PC-9 (cell line): ENCODE results near the gene S100A8.

Experiments
- EZH2 ChIP-seq: fragments of 200-600 bp; sonication (generic); IDR thresholded peaks from 2 replicates; pipeline ENCODE4 v1.8.0; 2017; ENCODE audit warnings: antibody characterized with exemption, low read depth
- TF ChIP-seq, protein P1 (sequence below): fragments of 200-600 bp; sonication (generic); conservative IDR thresholded peaks from 2 replicates; pipeline ENCODE4 v1.6.1; 2017; ENCODE audit warnings: mixed run types, antibody characterized with exemption, mild to moderate bottlenecking, moderate library complexity

DNA sequence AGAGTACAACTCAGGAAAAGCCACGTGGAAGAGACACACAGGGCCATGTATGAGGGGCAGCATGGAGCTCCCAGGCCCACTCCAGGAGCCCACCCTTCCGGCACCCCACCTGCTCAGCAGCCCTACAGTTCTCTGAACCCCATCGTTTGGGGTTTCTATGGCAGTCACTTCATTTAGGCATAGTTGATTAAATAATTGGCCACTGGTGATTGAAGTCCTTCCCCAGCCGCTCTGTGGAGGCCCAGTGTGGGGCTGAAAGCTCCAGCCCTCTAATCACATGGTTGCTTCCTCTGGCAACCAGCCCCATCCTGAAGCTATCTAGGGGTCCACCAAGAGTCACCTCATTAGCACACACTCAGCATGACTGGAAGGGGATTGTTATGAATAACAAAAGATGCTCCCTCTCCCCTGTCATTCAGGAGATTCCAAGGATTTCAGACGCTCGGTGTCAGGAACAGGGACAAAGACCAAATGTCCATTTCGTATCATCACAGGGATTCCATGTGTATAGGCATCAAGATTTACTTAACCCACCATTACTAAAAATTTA is 13.3 kb upstream of the S100A8 start:
- TF ChIP-seq, protein P1, sequence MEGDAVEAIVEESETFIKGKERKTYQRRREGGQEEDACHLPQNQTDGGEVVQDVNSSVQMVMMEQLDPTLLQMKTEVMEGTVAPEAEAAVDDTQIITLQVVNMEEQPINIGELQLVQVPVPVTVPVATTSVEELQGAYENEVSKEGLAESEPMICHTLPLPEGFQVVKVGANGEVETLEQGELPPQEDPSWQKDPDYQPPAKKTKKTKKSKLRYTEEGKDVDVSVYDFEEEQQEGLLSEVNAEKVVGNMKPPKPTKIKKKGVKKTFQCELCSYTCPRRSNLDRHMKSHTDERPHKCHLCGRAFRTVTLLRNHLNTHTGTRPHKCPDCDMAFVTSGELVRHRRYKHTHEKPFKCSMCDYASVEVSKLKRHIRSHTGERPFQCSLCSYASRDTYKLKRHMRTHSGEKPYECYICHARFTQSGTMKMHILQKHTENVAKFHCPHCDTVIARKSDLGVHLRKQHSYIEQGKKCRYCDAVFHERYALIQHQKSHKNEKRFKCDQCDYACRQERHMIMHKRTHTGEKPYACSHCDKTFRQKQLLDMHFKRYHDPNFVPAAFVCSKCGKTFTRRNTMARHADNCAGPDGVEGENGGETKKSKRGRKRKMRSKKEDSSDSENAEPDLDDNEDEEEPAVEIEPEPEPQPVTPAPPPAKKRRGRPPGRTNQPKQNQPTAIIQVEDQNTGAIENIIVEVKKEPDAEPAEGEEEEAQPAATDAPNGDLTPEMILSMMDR = no peak
- TF ChIP-seq EZH2 = no peak
